A549 (cell line): ENCODE measurements around the gene IFT88. TPM values are rescaled to one million over a fixed set of nuclear protein-coding genes. Genes with fewer than 3 reads are reported as not detected.

ENCODE experiments used
- ATAC-seq, 2 experiments: fragments of 200-7000 bp in 1 of 2; fragments of >200 bp in 1 of 2; cut with Nextera tagmentation in 1 of 2; cut with Tn5 transposase in 1 of 2; 3 replicates each; pipeline versions ENCODE4 v1.8.0 to v1.9.1; 2018 to 2020; ENCODE audit warnings: mild to moderate bottlenecking in 1 of 2, moderate library complexity in 1 of 2
- CTCF ChIA-PET: fragments of 300-600 bp; sonication (Branson Sonifier 250); formaldehyde crosslinking; extraction: SDS; loops from one replicate; lab custom pipeline; 2021; ENCODE audit warnings: antibody characterized with exemption, inconsistent platforms; lab: Yijun Ruan, JAX
- POLR2A ChIA-PET: fragments of 350-600 bp; formaldehyde crosslinking; extraction: SDS; loops from one replicate; lab custom pipeline; 2021; ENCODE audit warnings: antibody characterized with exemption, inconsistent platforms; lab: Yijun Ruan, JAX
- DNase-seq, 2 experiments: peaks; one replicate each; pipeline versions ENCODE4 v3.0.0 to v3.0.0-alpha.2; 2011 to 2016; ENCODE audit warnings: low read depth in 1 of 2, low spot score in 1 of 2
- FAIRE-seq: peaks from 2 replicates; lab custom pipeline; 2011; peaks lifted over from hg19 to GRCh38; lab: Jason Lieb, UNC
- H3K27ac ChIP-seq, 2 experiments: fragments of >200 bp; sonication (Bioruptor Twin); formaldehyde crosslinking; 3 replicates each; pipeline ENCODE4 v1.5.1; 2016 to 2017
- H3K4me1 ChIP-seq: fragments of >200 bp; sonication (Bioruptor Twin); formaldehyde crosslinking; 3 replicates; pipeline ENCODE4 v1.6.1; 2016
- H3K4me2 ChIP-seq: fragments of >200 bp; sonication (Bioruptor Twin); formaldehyde crosslinking; 3 replicates; pipeline ENCODE4 v1.6.1; 2016
- H3K4me3 ChIP-seq: fragments of >200 bp; sonication (Bioruptor Twin); formaldehyde crosslinking; 3 replicates; pipeline ENCODE4 v1.5.1; 2016
- H3K9me3 ChIP-seq: fragments of >200 bp; sonication (Bioruptor Twin); formaldehyde crosslinking; 3 replicates; pipeline ENCODE4 v1.6.1; 2016
- BCL3 ChIP-seq: fragments of >200 bp; sonication (Bioruptor Twin); formaldehyde crosslinking; IDR thresholded peaks from 3 replicates; pipeline ENCODE4 v1.6.1; 2016
- BHLHE40 ChIP-seq: IDR thresholded peaks from 2 replicates; pipeline ENCODE4 v1.6.1; 2012; ENCODE audit warnings: low read depth, low read length, inconsistent platforms
- EHMT2 ChIP-seq: fragments of 200-600 bp; sonication (generic); IDR thresholded peaks from 2 replicates; pipeline ENCODE4 v1.6.1; 2016; ENCODE audit warnings: antibody characterized with exemption, low read depth, mild to moderate bottlenecking, moderate library complexity
- FOSL2 ChIP-seq, 2 experiments: fragments of 450-650 bp in 1 of 2; fragments of >200 bp in 1 of 2; sonication (Bioruptor Twin) in 1 of 2; formaldehyde crosslinking; IDR thresholded peaks; 2 replicates each; pipeline versions ENCODE4 v1.5.0 to v1.6.1; 2016 to 2020; ENCODE audit warnings: mild to moderate bottlenecking in 1 of 2, moderate library complexity in 1 of 2
- FOXS1 ChIP-seq: fragments of 250-450 bp; sonication (Bioruptor Pico); IDR thresholded peaks from 2 replicates; pipeline ENCODE4 v1.5.0; 2020; ENCODE audit warnings: mild to moderate bottlenecking, moderate library complexity
- GATA3 ChIP-seq: IDR thresholded peaks from 2 replicates; pipeline ENCODE4 v1.6.1; 2012; ENCODE audit warnings: borderline replicate concordance
- HDAC2 ChIP-seq: fragments of 200-600 bp; sonication (generic); IDR thresholded peaks from 2 replicates; pipeline ENCODE4 v1.6.1; 2016
- HEYL ChIP-seq: fragments of 250-450 bp; sonication (Bioruptor Pico); IDR thresholded peaks from 2 replicates; pipeline ENCODE4 v1.8.0; 2021; ENCODE audit warnings: mild to moderate bottlenecking, moderate library complexity
- HOXA7 ChIP-seq: fragments of 250-450 bp; sonication (Bioruptor Pico); IDR thresholded peaks from 2 replicates; pipeline ENCODE4 v1.5.0; 2020; ENCODE audit warnings: mild to moderate bottlenecking, moderate library complexity
- JUNB ChIP-seq: fragments of >200 bp; sonication (Bioruptor Twin); formaldehyde crosslinking; IDR thresholded peaks from 2 replicates; pipeline ENCODE4 v1.6.1; 2016
- KDM5A ChIP-seq: fragments of 200-600 bp; sonication (generic); IDR thresholded peaks from 2 replicates; pipeline ENCODE4 v1.6.1; 2016; ENCODE audit warnings: antibody characterized with exemption, mild to moderate bottlenecking
- NPAS2 ChIP-seq: fragments of 250-450 bp; sonication (Bioruptor Pico); IDR thresholded peaks from 2 replicates; pipeline ENCODE4 v1.8.0; 2022; ENCODE audit warnings: mild to moderate bottlenecking, moderate library complexity, borderline replicate concordance
- NR3C1 ChIP-seq: fragments of >200 bp; sonication (Bioruptor Twin); formaldehyde crosslinking; IDR thresholded peaks from 3 replicates; pipeline ENCODE4 v1.6.1; 2017
- POLR2A ChIP-seq: IDR thresholded peaks from 2 replicates; pipeline ENCODE4 v1.6.1; 2012; ENCODE audit warnings: mild to moderate bottlenecking, low read length
- RAD21 ChIP-seq, 2 experiments: fragments of >200 bp in 1 of 2; sonication (Bioruptor Twin) in 1 of 2; formaldehyde crosslinking in 1 of 2; IDR thresholded peaks in 1 of 2; conservative IDR thresholded peaks in 1 of 2; 2 replicates in 1 of 2; 3 replicates in 1 of 2; pipeline ENCODE4 v1.6.1; 2012 to 2018; ENCODE audit warnings: inconsistent platforms in 1 of 2
- RARB ChIP-seq: fragments of 250-450 bp; sonication (Bioruptor Pico); IDR thresholded peaks from 2 replicates; pipeline ENCODE4 v1.8.0; 2021; ENCODE audit warnings: mild to moderate bottlenecking, moderate library complexity
- RFX5 ChIP-seq: fragments of 450-650 bp; IDR thresholded peaks from 2 replicates; pipeline ENCODE4 v1.7.1; 2014; ENCODE audit warnings: antibody characterized with exemption, mild to moderate bottlenecking, moderate library complexity
- USF2 ChIP-seq: fragments of 450-650 bp; IDR thresholded peaks from 2 replicates; pipeline ENCODE4 v1.6.1; 2014; ENCODE audit warnings: antibody characterized with exemption
- ZFP36 ChIP-seq: fragments of 450-650 bp; IDR thresholded peaks from 2 replicates; pipeline ENCODE4 v1.6.1; 2014; ENCODE audit warnings: borderline replicate concordance; ENCODE audit not compliant: partially characterized antibody
- WGBS: methylation state at CpG from one replicate; pipeline ENCODE4 v1.1.6; 2017; ENCODE audit errors: missing lambda C conversion rate; 5-methylcytosine and 5-hydroxymethylcytosine counted together
- polyA plus RNA-seq, 4 experiments: library from polyadenylated mRNA; depleted of rRNA in 3 of 4; stranded (reverse); fragments of >200 nt; fragmentation: RNase III in 1 of 4; extraction: RNeasy Plus Mini Kit Qiagen cat#74134 plus additional on column Dnase treatment in 1 of 4; gene quantifications; 2 replicates in 3 of 4; 3 replicates in 1 of 4; pipeline ENCODE4 v1.2.3, GENCODE V29; 2011 to 2017
- TF ChIP-seq, protein P1 (sequence below): IDR thresholded peaks from 2 replicates; pipeline ENCODE4 v1.6.1; 2012
- TF ChIP-seq, protein P2 (sequence below): IDR thresholded peaks from 2 replicates; pipeline ENCODE4 v1.6.1; 2012
- TF ChIP-seq, protein P3 (sequence below): fragments of 250-450 bp; sonication (Bioruptor Pico); IDR thresholded peaks from 2 replicates; pipeline ENCODE4 v1.5.0; 2021; ENCODE audit warnings: mild to moderate bottlenecking, moderate library complexity, borderline replicate concordance
- TF ChIP-seq, protein P4 (sequence below): fragments of 200-600 bp; sonication (generic); IDR thresholded peaks from 2 replicates; pipeline ENCODE4 v1.6.1; 2016; ENCODE audit warnings: antibody characterized with exemption, mild to moderate bottlenecking, moderate library complexity
- TF ChIP-seq, protein P5 (sequence below): fragments of >200 bp; sonication (Bioruptor Twin); formaldehyde crosslinking; IDR thresholded peaks from 2 replicates; pipeline ENCODE4 v1.6.1; 2016
- TF ChIP-seq, protein P6 (sequence below): fragments of 250-450 bp; sonication (Bioruptor Pico); IDR thresholded peaks from 2 replicates; pipeline ENCODE4 v1.5.0; 2020; ENCODE audit warnings: low read depth, mild to moderate bottlenecking, moderate library complexity

The IFT88 gene
- polyA plus RNA-seq, 2 of the 4 experiments (the other 2 are of a cell fraction) = 13.2 to 19.1 TPM

DNA sequence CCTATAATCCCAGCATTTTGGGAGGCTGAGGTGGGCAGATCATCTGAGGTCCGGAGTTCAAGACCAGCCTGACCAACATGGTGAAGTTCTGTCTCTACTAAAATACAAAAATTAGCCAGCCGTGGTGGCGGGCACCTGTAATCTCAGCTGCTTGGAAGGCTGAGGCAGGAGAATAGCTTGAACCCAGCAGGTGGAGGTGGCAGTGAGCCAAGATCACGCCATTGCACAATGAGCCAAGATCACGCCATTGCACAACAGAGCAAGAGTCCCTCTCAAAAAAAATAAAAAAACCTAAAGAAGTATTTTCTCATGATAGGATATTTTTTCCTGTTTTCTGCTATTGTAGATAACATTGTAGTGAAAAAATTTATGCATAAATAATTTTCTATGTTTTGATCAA lies 13.3 kb downstream of the IFT88 start:
- ChIA-PET CTCF (no interaction called here), POLR2A (no interaction called here)
- TF ChIP-seq, protein P1, sequence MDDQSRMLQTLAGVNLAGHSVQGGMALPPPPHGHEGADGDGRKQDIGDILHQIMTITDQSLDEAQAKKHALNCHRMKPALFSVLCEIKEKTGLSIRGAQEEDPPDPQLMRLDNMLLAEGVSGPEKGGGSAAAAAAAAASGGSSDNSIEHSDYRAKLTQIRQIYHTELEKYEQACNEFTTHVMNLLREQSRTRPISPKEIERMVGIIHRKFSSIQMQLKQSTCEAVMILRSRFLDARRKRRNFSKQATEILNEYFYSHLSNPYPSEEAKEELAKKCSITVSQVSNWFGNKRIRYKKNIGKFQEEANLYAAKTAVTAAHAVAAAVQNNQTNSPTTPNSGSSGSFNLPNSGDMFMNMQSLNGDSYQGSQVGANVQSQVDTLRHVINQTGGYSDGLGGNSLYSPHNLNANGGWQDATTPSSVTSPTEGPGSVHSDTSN = no peak
- TF ChIP-seq, protein P2, sequence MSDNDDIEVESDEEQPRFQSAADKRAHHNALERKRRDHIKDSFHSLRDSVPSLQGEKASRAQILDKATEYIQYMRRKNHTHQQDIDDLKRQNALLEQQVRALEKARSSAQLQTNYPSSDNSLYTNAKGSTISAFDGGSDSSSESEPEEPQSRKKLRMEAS = no peak
- no peak for TF ChIP-seq USF2
- TF ChIP-seq FOXS1 (CRISPR knock-in tag) = no peak
- no peak for TF ChIP-seq ZFP36
- TF ChIP-seq, protein P3, sequence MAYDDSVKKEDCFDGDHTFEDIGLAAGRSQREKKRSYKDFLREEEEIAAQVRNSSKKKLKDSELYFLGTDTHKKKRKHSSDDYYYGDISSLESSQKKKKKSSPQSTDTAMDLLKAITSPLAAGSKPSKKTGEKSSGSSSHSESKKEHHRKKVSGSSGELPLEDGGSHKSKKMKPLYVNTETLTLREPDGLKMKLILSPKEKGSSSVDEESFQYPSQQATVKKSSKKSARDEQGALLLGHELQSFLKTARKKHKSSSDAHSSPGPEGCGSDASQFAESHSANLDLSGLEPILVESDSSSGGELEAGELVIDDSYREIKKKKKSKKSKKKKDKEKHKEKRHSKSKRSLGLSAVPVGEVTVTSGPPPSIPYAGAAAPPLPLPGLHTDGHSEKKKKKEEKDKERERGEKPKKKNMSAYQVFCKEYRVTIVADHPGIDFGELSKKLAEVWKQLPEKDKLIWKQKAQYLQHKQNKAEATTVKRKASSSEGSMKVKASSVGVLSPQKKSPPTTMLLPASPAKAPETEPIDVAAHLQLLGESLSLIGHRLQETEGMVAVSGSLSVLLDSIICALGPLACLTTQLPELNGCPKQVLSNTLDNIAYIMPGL (CRISPR knock-in tag) = no peak
- TF ChIP-seq, protein P4, sequence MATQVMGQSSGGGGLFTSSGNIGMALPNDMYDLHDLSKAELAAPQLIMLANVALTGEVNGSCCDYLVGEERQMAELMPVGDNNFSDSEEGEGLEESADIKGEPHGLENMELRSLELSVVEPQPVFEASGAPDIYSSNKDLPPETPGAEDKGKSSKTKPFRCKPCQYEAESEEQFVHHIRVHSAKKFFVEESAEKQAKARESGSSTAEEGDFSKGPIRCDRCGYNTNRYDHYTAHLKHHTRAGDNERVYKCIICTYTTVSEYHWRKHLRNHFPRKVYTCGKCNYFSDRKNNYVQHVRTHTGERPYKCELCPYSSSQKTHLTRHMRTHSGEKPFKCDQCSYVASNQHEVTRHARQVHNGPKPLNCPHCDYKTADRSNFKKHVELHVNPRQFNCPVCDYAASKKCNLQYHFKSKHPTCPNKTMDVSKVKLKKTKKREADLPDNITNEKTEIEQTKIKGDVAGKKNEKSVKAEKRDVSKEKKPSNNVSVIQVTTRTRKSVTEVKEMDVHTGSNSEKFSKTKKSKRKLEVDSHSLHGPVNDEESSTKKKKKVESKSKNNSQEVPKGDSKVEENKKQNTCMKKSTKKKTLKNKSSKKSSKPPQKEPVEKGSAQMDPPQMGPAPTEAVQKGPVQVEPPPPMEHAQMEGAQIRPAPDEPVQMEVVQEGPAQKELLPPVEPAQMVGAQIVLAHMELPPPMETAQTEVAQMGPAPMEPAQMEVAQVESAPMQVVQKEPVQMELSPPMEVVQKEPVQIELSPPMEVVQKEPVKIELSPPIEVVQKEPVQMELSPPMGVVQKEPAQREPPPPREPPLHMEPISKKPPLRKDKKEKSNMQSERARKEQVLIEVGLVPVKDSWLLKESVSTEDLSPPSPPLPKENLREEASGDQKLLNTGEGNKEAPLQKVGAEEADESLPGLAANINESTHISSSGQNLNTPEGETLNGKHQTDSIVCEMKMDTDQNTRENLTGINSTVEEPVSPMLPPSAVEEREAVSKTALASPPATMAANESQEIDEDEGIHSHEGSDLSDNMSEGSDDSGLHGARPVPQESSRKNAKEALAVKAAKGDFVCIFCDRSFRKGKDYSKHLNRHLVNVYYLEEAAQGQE = no peak
- no peak for TF ChIP-seq RAD21 (conservative IDR thresholded peaks at IDR 0.05 in 1 of 2, IDR thresholded peaks at IDR 0.05 in 1 of 2)
- TF ChIP-seq BCL3 = no peak
- no peak for TF ChIP-seq POLR2A
- no peak for TF ChIP-seq NR3C1
- no peak for TF ChIP-seq NPAS2 (CRISPR knock-in tag)
- TF ChIP-seq RFX5 = no peak
- TF ChIP-seq GATA3 = no peak
- TF ChIP-seq HDAC2 = no peak
- TF ChIP-seq EHMT2 = no peak
- DNase-seq (no peak), ATAC-seq (no peak), FAIRE-seq (no peak)
- peaks cover 17% of the 10 kb centered on the region; the same call in 2 of the 3 replicates for H3K9me3 ChIP-seq
- WGBS = 96% methylated on average over 5 of the region's 5 CpGs
- no peak overlapping the region for H3K27ac ChIP-seq
- H3K4me3 ChIP-seq = no peak overlapping the region
- no peaks in the 10 kb centered on the region for H3K4me1 ChIP-seq
- no peak overlapping the region for H3K4me2 ChIP-seq

DNA sequence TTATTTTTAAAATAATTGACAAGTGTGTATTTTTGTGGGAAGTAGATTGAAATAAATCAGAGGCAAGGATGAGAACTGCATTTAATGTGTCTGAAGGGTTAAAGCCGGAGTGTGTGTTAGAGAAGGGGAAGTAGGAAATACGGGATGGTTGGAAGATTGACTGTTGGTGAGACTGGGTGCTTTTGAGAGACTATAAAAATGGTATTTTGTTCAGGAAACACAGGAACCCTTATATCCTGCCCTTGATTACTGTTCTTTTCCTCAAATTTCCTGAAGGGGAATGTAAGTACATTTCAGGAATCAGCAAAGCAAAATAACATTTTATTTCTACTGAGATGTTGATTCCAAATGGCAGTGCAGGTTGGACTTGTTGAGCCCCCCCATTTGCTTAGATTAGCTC lies 15.1 kb downstream of the IFT88 start:
- Histone ChIP-seq H3K27ac (no peak overlapping the region), H3K4me1 (no peaks in the 10 kb centered on the region), H3K4me3 (no peak overlapping the region), H3K9me3 (peaks cover 16% of the 10 kb centered on the region; the same call in 2 of the 3 replicates), H3K4me2 (no peak overlapping the region)
- no peak for ATAC-seq
- no peak for DNase-seq
- ChIA-PET POLR2A (no interaction called here), CTCF (no interaction called here)
- no peak for FAIRE-seq
- 89% methylated on average over 2 of the region's 2 CpGs for WGBS
- TF ChIP-seq BCL3 (no peak), RARB (CRISPR knock-in tag) (no peak), USF2 (no peak), HEYL (CRISPR knock-in tag) (no peak), BHLHE40 (no peak), HOXA7 (no peak), JUNB (no peak), FOSL2 (IDR thresholded peaks at IDR 0.05) (no peak), FOSL2 (CRISPR knock-in tag; IDR thresholded peaks at IDR 0.05) (no peak), NPAS2 (CRISPR knock-in tag) (no peak), KDM5A (no peak), POLR2A (no peak)
- TF ChIP-seq, protein P5, sequence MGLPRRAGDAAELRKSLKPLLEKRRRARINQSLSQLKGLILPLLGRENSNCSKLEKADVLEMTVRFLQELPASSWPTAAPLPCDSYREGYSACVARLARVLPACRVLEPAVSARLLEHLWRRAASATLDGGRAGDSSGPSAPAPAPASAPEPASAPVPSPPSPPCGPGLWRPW = no peak
- TF ChIP-seq, protein P6, sequence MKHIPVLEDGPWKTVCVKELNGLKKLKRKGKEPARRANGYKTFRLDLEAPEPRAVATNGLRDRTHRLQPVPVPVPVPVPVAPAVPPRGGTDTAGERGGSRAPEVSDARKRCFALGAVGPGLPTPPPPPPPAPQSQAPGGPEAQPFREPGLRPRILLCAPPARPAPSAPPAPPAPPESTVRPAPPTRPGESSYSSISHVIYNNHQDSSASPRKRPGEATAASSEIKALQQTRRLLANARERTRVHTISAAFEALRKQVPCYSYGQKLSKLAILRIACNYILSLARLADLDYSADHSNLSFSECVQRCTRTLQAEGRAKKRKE (CRISPR knock-in tag) = no peak
